ENCODE measurements around the gene CDX1. TPM values are rescaled to one million over a fixed set of nuclear protein-coding genes. Genes with fewer than 3 reads are reported as not detected.

Gene CDX1
- total RNA-seq, 4 donors from 2014 or later = not detected

DNA sequence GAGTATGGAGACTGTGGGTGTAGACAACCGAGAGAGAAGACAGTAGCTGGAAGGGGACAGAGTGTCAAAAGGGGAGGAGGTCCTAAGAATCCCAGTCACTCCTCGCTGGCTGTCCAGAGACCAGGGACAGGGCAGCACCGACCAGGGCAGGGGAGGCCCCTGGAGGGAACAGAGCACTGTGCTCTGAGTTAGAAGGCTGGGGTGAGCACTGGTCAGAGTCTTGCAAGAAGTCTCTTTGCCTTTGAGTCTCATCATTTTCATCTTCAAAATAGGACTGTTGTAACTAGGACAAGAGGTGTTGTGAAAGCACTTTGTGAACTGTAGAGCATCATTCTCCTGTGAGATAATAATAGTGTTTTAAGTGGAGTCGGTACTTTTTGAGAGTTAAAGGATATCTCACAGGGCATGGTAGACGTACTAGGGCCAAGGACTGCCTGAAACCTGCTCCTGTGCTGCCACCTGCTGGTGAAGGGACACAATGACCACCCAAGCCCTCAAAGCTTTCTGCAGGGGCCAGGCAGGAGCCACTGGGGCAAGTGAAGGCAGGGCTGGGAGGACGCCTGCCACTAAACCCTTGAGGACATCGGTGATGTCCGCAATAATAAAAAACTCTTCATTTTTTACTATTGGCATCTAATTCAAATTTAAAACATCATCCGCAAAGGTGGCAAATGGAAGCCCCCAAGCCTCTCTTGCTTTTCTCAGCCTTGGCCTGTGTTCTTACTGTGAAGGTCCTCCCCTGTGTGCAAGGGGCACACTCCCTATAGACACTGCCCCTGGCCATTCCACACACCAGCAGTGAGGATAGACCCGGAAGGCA lies 51.5 kb downstream of the CDX1 start:
- no peaks in the 10 kb centered on the region for H3K36me3 ChIP-seq
- intact Hi-C loops (cut with DNase I) = loop anchor here (5.0 kb wide), 1 partner anchor 56 kb away; no protein-coding TSS in a partner anchor
- H3K27me3 ChIP-seq = peaks cover 0 to 43% (median 0%) of the 10 kb centered on the region in 4 donors
- 24 to 27% methylated on average over 9 to 10 of the region's 10 CpGs for WGBS, 2 donors
- no peak overlapping the region for H3K4me3 ChIP-seq
- TF ChIP-seq, protein P1, sequence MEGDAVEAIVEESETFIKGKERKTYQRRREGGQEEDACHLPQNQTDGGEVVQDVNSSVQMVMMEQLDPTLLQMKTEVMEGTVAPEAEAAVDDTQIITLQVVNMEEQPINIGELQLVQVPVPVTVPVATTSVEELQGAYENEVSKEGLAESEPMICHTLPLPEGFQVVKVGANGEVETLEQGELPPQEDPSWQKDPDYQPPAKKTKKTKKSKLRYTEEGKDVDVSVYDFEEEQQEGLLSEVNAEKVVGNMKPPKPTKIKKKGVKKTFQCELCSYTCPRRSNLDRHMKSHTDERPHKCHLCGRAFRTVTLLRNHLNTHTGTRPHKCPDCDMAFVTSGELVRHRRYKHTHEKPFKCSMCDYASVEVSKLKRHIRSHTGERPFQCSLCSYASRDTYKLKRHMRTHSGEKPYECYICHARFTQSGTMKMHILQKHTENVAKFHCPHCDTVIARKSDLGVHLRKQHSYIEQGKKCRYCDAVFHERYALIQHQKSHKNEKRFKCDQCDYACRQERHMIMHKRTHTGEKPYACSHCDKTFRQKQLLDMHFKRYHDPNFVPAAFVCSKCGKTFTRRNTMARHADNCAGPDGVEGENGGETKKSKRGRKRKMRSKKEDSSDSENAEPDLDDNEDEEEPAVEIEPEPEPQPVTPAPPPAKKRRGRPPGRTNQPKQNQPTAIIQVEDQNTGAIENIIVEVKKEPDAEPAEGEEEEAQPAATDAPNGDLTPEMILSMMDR (IDR thresholded peaks at IDR 0.05) = peak; percentile 72 to 95 (median 90)
- no peak for TF ChIP-seq POLR2A (IDR thresholded peaks at IDR 0.05)
- no peaks in the 10 kb centered on the region for H3K9me3 ChIP-seq
- H3K27ac ChIP-seq = no peak overlapping the region
- peak; percentile 17 for DNase-seq
- peaks cover 0 to 10% (median 3%) of the 10 kb centered on the region in 3 donors for H3K4me1 ChIP-seq

DNA sequence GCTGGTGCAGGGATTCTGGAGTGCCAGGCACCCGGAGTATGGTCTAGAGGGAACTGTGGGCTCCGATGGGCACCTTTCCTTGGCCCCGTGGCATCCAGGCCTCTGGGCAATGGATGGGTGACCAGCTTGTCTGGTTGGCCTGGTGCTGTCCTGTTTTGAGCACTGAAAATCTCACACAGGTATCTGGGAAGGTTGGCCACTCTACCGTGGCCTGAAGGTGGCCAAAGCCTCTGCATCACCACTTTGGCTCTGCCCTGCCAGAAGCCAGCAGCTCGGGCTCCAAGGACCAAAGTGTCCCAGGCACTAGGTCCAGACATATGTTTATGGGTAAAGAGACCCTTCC lies 52.1 kb downstream of the CDX1 start:
- TF ChIP-seq, protein P1 (IDR thresholded peaks at IDR 0.05) = no peak
- TF ChIP-seq POLR2A (IDR thresholded peaks at IDR 0.05) = no peak
- Histone ChIP-seq H3K4me1 (peaks cover 0 to 10% (median 3%) of the 10 kb centered on the region in 3 donors), H3K4me3 (no peak overlapping the region), H3K36me3 (no peaks in the 10 kb centered on the region), H3K27me3 (peaks cover 0 to 43% (median 0%) of the 10 kb centered on the region in 4 donors), H3K27ac (no peak overlapping the region), H3K9me3 (no peaks in the 10 kb centered on the region)
- 0 to 70% methylated on average over 1 to 2 of the region's 5 CpGs for WGBS, 2 donors
- DNase-seq = no peak
- intact Hi-C loops (cut with DNase I) = loop anchor here (5.0 kb wide), 1 partner anchor 56 kb away; no protein-coding TSS in a partner anchor

DNA sequence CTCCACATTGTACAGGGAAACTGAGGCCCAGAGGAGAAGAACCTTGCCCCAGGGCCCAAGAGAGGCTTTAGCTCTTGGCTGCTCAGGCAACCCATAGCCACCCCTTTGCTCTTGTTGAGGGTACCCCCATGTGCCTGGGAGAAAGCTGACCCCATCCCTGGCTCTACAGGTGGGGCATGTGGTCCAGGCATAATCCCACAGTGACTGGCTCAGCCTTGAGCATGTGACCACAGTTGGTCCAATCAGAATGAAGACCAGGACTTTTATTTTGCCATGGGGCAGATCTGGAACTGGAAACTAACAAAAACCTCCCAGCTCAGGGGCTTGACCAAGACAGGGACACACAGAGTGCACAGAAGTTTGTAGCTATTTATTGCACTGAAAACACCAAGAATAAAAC lies 52.6 kb downstream of the CDX1 start:
- H3K36me3 ChIP-seq = no peaks in the 10 kb centered on the region
- peaks cover 0 to 10% (median 3%) of the 10 kb centered on the region in 3 donors for H3K4me1 ChIP-seq
- no peaks in the 10 kb centered on the region for H3K9me3 ChIP-seq
- H3K27me3 ChIP-seq = peaks cover 0 to 43% (median 0%) of the 10 kb centered on the region in 4 donors
- H3K27ac ChIP-seq = no peak overlapping the region
- intact Hi-C loops (cut with DNase I) = loop anchor here (5.0 kb wide), 1 partner anchor 57 kb away; no protein-coding TSS in a partner anchor
- no peak overlapping the region for H3K4me3 ChIP-seq
- no peak for TF ChIP-seq POLR2A (IDR thresholded peaks at IDR 0.05)
- TF ChIP-seq, protein P1 (IDR thresholded peaks at IDR 0.05) = no peak
- DNase-seq = no peak

DNA sequence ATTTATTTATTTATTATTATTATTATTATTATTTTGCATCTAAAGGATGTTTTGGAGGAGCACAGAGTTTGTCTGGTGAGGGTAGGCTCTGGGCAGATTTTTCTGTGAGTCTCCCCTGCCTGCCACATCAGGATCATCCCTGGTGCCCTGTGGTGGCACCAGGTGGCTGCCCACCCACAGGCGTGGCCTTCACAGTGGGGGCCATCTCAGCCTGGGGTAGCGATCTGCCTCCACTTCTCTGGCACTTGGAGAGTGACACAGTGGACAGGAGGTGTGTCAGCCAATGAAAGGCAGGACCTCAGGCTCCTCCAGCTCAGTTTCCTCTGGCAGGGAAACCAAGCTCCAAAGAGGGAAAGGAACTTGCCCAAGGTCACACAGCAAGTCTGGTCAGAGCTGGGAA lies 53.3 kb downstream of the CDX1 start:
- no peak for TF ChIP-seq POLR2A (IDR thresholded peaks at IDR 0.05)
- TF ChIP-seq, protein P1 (IDR thresholded peaks at IDR 0.05) = no peak
- intact Hi-C loops (cut with DNase I) = loop anchor here (5.0 kb wide), 1 partner anchor 58 kb away; no protein-coding TSS in a partner anchor
- Histone ChIP-seq H3K9me3 (no peaks in the 10 kb centered on the region), H3K4me1 (peaks cover 0 to 10% (median 3%) of the 10 kb centered on the region in 3 donors), H3K4me3 (no peak overlapping the region), H3K27me3 (peaks cover 0 to 43% (median 0%) of the 10 kb centered on the region in 4 donors), H3K27ac (no peak overlapping the region), H3K36me3 (no peaks in the 10 kb centered on the region)
- WGBS, 2 donors = 57% methylated on average over 1 of the region's 2 CpGs; no CpG with 5 or more reads in 1 of the 2 donors
- no peak for DNase-seq

DNA sequence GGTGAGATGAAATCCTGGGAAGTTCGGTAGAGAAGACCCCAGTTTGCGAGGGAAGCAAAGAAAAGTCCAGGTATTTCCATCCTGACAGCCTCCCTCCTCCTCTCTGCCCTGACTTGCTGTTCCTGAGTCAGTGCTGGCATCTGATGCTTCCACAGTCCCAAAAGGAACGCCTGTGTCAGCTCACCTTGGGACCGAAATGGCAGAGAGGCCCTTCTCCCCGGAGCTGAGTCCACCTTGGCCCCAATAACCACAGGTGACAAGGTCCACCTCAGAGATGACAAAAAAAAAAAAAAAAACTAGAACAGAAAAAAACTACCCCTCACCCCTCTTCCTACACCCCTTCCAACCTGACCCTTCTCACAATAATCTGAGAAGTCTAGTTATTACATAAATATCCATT lies 54.9 kb downstream of the CDX1 start:
- 58 to 64% methylated on average over 5 of the region's 5 CpGs for WGBS, 2 donors
- peaks cover 0 to 10% (median 3%) of the 10 kb centered on the region in 3 donors for H3K4me1 ChIP-seq
- no peak for TF ChIP-seq POLR2A (IDR thresholded peaks at IDR 0.05)
- TF ChIP-seq, protein P1 (IDR thresholded peaks at IDR 0.05) = no peak
- no peaks in the 10 kb centered on the region for H3K9me3 ChIP-seq
- intact Hi-C loops (cut with DNase I) = no loop called here
- DNase-seq = no peak
- H3K4me3 ChIP-seq = no peak overlapping the region
- H3K27ac ChIP-seq = no peak overlapping the region
- H3K27me3 ChIP-seq = peaks cover 0 to 40% (median 0%) of the 10 kb centered on the region in 4 donors
- H3K36me3 ChIP-seq = no peaks in the 10 kb centered on the region
